OCI-LY7 (cell line): Measurements from ENCODE around the gene AKAP17A. TPM values are rescaled to one million over a fixed set of nuclear protein-coding genes. Genes with fewer than 3 reads are reported as not detected.
A peak's percentile ranks its signal among the peaks of the same experiment; 100 is the strongest.
"Not testable (repeated sequence)": the region's sequence is repeated elsewhere in the genome, so short reads cannot be mapped to it uniquely, and the experiment has no call there.

Experiments used
- BruUV-seq: library from RNA; stranded (reverse); fragments of 400-500 nt; replicated peaks from 2 replicates; lab custom pipeline; 2021; lab: Mats Ljungman, UMichigan
- CTCF ChIA-PET: fragments of 300-600 bp; sonication (Branson Sonifier 250); formaldehyde crosslinking; loops from one replicate; lab custom pipeline; 2022; ENCODE audit warnings: antibody characterized with exemption; ENCODE audit not compliant: unreplicated experiment; lab: Charles Lee
- POLR2A ChIA-PET: fragments of 300-600 bp; sonication (Branson Sonifier 250); formaldehyde crosslinking; loops from one replicate; lab custom pipeline; 2022; ENCODE audit warnings: antibody characterized with exemption; lab: Charles Lee
- DNase-seq: peaks from one replicate; pipeline ENCODE4 v3.0.0-alpha.2; 2015; ENCODE audit warnings: low spot score
- H2AFZ ChIP-seq: fragments of 200-600 bp; sonication (generic), shearing (Covaris generic); 2 replicates; pipeline ENCODE4 v1.6.1; 2014; ENCODE audit warnings: mild to moderate bottlenecking, antibody characterized with exemption, low read length, moderate library complexity
- H3K27ac ChIP-seq: fragments of 200-600 bp; sonication (generic); 2 replicates; pipeline ENCODE4 v1.5.1; 2014; ENCODE audit warnings: mixed run types, low read depth, mild to moderate bottlenecking, moderate library complexity, low read length, inconsistent platforms; ENCODE audit not compliant: poor library complexity, severe bottlenecking
- H3K36me3 ChIP-seq: fragments of 200-600 bp; sonication (generic); 2 replicates; pipeline ENCODE4 v1.6.1; 2014; ENCODE audit warnings: mild to moderate bottlenecking, antibody characterized with exemption, low read length, moderate library complexity, mixed read lengths; ENCODE audit not compliant: insufficient read depth
- H3K4me1 ChIP-seq: fragments of 200-600 bp; sonication (generic); 2 replicates; pipeline ENCODE4 v1.5.1; 2014; ENCODE audit warnings: mild to moderate bottlenecking, low read length; ENCODE audit not compliant: insufficient read depth, poor library complexity, severe bottlenecking
- H3K4me2 ChIP-seq: fragments of 200-600 bp; sonication (generic); 2 replicates; pipeline ENCODE4 v1.6.1; 2014; ENCODE audit warnings: mild to moderate bottlenecking, low read length
- H3K4me3 ChIP-seq: fragments of 200-600 bp; sonication (generic); 2 replicates; pipeline ENCODE4 v1.5.1; 2014; ENCODE audit warnings: mild to moderate bottlenecking, low read depth, low read length; ENCODE audit not compliant: poor library complexity, severe bottlenecking
- H3K79me2 ChIP-seq: fragments of 200-600 bp; sonication (generic); 2 replicates; pipeline ENCODE4 v1.6.1; 2016; ENCODE audit warnings: low read depth, mild to moderate bottlenecking, low read length, moderate library complexity, mixed read lengths; ENCODE audit not compliant: insufficient read depth
- H3K9me2 ChIP-seq: fragments of 200-600 bp; sonication (generic); 2 replicates; pipeline ENCODE4 v1.6.1; 2016; ENCODE audit warnings: mild to moderate bottlenecking, low read length, mixed read lengths; ENCODE audit not compliant: insufficient read depth
- H3K9me3 ChIP-seq: fragments of 200-600 bp; sonication (generic); 2 replicates; pipeline ENCODE4 v1.6.1; 2014; ENCODE audit warnings: mild to moderate bottlenecking, mixed run types, low read length, mixed read lengths
- H4K20me1 ChIP-seq: fragments of 200-600 bp; sonication (generic); 2 replicates; pipeline ENCODE4 v1.6.1; 2014; ENCODE audit warnings: mild to moderate bottlenecking, antibody characterized with exemption, low read length, moderate library complexity, mixed read lengths; ENCODE audit not compliant: insufficient read depth
- EZH2phosphoT487 ChIP-seq: fragments of 200-600 bp; sonication (generic); IDR thresholded peaks from 2 replicates; pipeline ENCODE4 v1.6.1; 2018; ENCODE audit warnings: low read depth, borderline replicate concordance, mild to moderate bottlenecking, mixed run types, antibody characterized with exemption, low read length, moderate library complexity, mixed read lengths
- intact Hi-C: fragments of 100-400 bp; cut with micrococcal nuclease; formaldehyde crosslinking; loops from one replicate; pipeline ENCODE4 v1.10.0; 2022; ENCODE audit not compliant: unreplicated experiment
- total RNA-seq, 2 experiments: library from RNA; depleted of rRNA in 1 of 2; stranded (reverse); fragments of >200 nt in 1 of 2; shearing (Covaris generic) in 1 of 2; gene quantifications; 2 replicates each; pipeline ENCODE4 v1.2.3, GENCODE V29; 2014 to 2022
- TF ChIP-seq, protein P1 (sequence below): fragments of 200-600 bp; sonication (generic); conservative IDR thresholded peaks from 2 replicates; pipeline ENCODE4 v1.5.1; 2014; ENCODE audit warnings: mild to moderate bottlenecking, antibody characterized with exemption, low read length, moderate library complexity, mixed read lengths

The AKAP17A gene
- total RNA-seq, 2 experiments from 2014 or later, result 64.2 to 64.9 TPM

DNA sequence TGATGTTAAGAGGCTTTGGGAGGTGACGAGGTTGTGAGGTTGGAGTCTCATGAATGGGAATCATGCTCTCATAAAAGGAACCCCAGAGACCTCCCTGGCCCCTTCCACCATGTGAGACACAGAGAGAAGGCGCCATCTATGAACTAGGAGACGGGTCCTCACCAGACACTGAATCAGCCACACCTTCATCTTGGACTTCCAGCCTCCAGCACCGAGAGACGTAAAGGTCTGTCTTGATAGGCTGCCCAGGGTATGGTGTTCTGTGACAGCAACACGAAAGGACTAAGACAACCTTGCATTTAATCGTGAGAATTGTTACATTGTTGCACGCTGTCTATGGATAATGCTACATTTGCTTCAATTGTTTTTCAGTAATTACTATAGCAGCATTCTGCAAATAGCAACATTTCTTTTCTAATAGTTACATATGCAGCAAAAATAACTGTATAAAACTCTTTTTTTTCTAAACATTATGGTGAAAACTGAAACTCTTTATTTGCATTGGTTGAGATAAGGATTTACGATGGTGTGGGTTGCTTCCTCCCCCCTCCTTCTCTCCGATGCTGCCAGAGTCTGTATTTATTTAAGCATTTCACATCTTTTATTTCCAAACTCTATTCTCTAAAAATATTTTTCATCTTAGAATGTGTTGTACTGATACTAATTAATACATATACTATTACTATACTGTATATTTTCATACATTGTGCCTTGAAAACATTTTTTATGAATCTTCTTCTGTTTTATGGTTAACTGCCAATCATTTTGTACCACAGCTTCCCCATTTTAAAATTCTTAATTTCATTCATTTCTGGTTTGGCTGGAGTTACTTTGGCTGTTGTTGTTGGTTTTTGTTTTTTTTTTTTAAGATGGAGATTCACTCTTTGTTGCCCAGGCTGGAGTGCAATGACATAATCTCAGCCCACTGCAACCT lies 26.4 kb upstream of the AKAP17A start:
- Histone ChIP-seq H2AFZ (peak overlapping the region; percentile 61), H3K36me3 (no peaks in the 10 kb centered on the region), H3K79me2 (no peaks in the 10 kb centered on the region), H3K4me2 (peak overlapping the region; percentile 47), H4K20me1 (no peaks in the 10 kb centered on the region), H3K9me2 (no peaks in the 10 kb centered on the region), H3K27ac (no peak overlapping the region), H3K4me1 (peaks cover 15% of the 10 kb centered on the region), H3K4me3 (peak overlapping the region; percentile 13), H3K9me3 (no peaks in the 10 kb centered on the region)
- intact Hi-C loops, result no loop called here
- POLR2A ChIA-PET, result no interaction called here
- BruUV-seq, result no TSS peak
- no peak for DNase-seq
- CTCF ChIA-PET, result no interaction called here
- no peak for TF ChIP-seq EZH2phosphoT487
- TF ChIP-seq, protein P1, sequence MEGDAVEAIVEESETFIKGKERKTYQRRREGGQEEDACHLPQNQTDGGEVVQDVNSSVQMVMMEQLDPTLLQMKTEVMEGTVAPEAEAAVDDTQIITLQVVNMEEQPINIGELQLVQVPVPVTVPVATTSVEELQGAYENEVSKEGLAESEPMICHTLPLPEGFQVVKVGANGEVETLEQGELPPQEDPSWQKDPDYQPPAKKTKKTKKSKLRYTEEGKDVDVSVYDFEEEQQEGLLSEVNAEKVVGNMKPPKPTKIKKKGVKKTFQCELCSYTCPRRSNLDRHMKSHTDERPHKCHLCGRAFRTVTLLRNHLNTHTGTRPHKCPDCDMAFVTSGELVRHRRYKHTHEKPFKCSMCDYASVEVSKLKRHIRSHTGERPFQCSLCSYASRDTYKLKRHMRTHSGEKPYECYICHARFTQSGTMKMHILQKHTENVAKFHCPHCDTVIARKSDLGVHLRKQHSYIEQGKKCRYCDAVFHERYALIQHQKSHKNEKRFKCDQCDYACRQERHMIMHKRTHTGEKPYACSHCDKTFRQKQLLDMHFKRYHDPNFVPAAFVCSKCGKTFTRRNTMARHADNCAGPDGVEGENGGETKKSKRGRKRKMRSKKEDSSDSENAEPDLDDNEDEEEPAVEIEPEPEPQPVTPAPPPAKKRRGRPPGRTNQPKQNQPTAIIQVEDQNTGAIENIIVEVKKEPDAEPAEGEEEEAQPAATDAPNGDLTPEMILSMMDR, result no peak

DNA sequence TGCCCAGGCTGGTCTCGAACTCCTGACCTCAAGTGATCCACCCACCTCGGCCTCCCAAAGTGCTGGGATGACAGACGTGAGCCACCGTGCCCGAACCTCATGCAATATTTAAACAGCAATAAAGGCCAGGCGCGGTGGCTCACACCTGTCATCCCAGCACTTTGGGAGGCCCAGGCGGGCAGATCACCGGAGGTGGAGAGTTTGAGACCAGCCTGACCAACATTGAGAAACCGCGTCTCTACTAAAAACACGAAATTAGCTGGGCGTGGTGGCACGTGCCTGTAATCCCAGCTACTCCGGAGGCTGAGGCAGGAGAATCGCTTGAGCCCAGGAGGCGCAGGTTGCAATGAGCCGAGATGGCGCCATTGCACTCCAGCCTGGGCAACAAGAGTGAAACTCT lies 17.2 kb upstream of the AKAP17A start:
- H3K36me3 ChIP-seq, H4K20me1 ChIP-seq, POLR2A ChIA-PET, H3K4me2 ChIP-seq, H3K4me1 ChIP-seq, BruUV-seq, H3K9me2 ChIP-seq, H3K27ac ChIP-seq, intact Hi-C loops, CTCF ChIA-PET, H3K79me2 ChIP-seq, H2AFZ ChIP-seq, H3K4me3 ChIP-seq, H3K9me3 ChIP-seq, DNase-seq: not testable (repeated sequence)

DNA sequence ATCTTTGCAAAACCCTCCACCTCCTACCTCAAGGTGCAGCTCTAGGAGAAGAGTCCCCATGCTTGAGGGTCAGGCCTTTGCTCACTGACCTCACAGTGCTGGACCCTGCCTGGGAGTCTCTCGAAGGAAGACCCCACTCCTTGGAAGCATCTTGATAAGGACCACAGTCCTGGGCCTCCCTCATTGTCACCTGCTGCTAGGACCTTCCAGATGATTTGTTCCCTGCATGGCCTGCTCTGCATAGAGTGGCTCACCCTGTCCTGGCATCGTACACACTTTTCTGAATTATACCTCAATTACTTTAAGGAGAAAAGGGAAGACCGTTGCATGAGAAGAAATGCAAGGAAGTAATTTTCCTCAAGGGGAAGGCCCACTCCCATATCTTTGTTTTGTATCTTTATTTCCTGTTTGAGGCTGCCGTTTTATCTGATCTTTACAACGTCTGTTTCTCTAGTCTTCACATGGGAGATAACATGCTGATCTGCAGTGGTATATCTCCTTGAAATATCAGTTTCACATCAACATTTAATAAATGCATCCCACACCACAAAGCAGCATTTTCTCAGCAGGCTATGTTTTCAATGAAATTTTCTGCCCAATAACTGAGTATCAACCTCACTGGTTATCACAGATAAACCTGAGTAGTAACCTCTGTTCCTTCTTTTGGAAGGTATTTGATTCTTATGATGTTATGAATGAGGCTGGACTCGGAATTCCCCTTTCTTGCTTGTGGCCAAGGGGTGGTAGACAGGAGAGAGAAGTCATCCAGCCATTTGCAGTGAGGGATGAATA lies 15.0 kb upstream of the AKAP17A start:
- no peak overlapping the region for H3K4me2 ChIP-seq
- peak overlapping the region; percentile 60; the same call in 1 of the 2 replicates for H2AFZ ChIP-seq
- H3K27ac ChIP-seq, result no peak overlapping the region
- H3K4me1 ChIP-seq, result peaks cover 5% of the 10 kb centered on the region
- H3K9me2 ChIP-seq, result no peaks in the 10 kb centered on the region
- H4K20me1 ChIP-seq, result no peaks in the 10 kb centered on the region
- intact Hi-C loops, result no loop called here
- H3K4me3 ChIP-seq, result no peak overlapping the region
- ChIA-PET POLR2A (no interaction called here), CTCF (no interaction called here)
- TF ChIP-seq, protein P1, result no peak
- no peak for TF ChIP-seq EZH2phosphoT487
- no peaks in the 10 kb centered on the region for H3K9me3 ChIP-seq
- DNase-seq, result no peak
- no peaks in the 10 kb centered on the region for H3K36me3 ChIP-seq
- no TSS peak for BruUV-seq
- H3K79me2 ChIP-seq, result no peaks in the 10 kb centered on the region
